Skeletal muscle satellite cell (primary cell): ENCODE data around the gene POPDC2.
"Not testable (repeated sequence)": the region's sequence is repeated elsewhere in the genome, so short reads cannot be mapped to it uniquely, and the experiment has no call there.

Experiments
- H3K27me3 ChIP-seq: 2 replicates; pipeline ENCODE4 v1.7.0; 2013; ENCODE audit warnings: low read length; ENCODE audit not compliant: control insufficient read depth, insufficient read depth
- H3K36me3 ChIP-seq: 2 replicates; pipeline ENCODE4 v1.7.0; 2013; ENCODE audit warnings: mild to moderate bottlenecking, control low read depth, low read length; ENCODE audit not compliant: insufficient read depth
- H3K4me1 ChIP-seq: 2 replicates; pipeline ENCODE4 v1.7.0; 2013; ENCODE audit warnings: low read length; ENCODE audit not compliant: control insufficient read depth, insufficient read depth
- H3K4me2 ChIP-seq: 2 replicates; pipeline ENCODE4 v1.7.0; 2013; ENCODE audit warnings: mild to moderate bottlenecking, low read length
- H3K4me3 ChIP-seq: 2 replicates; pipeline ENCODE4 v1.7.0; 2013; ENCODE audit warnings: low read length
- H3K9ac ChIP-seq: 2 replicates; pipeline ENCODE4 v1.7.0; 2013; ENCODE audit warnings: mild to moderate bottlenecking, low read depth, low read length, moderate library complexity
- H3K9me3 ChIP-seq: replicated peaks from 2 replicates; pipeline ENCODE4 v1.7.0; 2013; ENCODE audit warnings: mild to moderate bottlenecking, control low read depth, low read length

Gene POPDC2

DNA sequence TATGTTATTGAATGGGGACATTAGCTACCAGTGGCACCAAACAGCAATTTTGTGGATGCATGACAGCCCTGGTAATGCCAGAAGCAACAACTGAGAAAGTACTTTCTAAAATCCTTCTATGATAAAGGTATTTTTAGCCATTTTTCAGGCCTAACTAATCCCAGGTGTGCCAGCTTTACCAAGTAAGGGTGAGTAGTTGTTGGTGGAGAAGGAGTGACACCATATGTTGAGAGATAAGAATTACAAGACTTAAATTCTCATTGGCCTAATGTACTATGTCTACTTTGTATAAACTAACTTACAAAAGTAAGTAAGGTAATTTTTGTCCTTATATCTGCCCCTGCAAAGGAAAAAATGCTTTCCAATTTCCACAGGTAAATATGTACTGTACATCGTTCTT is 20.9 kb upstream of the POPDC2 start:
- no peaks in the 10 kb centered on the region for H3K36me3 ChIP-seq
- H3K4me2 ChIP-seq, result no peak overlapping the region
- no peaks in the 10 kb centered on the region for H3K9me3 ChIP-seq
- H3K4me3 ChIP-seq, result no peak overlapping the region
- H3K27me3 ChIP-seq, result no peaks in the 10 kb centered on the region
- H3K4me1 ChIP-seq, result peaks cover 3% of the 10 kb centered on the region
- no peak overlapping the region for H3K9ac ChIP-seq

DNA sequence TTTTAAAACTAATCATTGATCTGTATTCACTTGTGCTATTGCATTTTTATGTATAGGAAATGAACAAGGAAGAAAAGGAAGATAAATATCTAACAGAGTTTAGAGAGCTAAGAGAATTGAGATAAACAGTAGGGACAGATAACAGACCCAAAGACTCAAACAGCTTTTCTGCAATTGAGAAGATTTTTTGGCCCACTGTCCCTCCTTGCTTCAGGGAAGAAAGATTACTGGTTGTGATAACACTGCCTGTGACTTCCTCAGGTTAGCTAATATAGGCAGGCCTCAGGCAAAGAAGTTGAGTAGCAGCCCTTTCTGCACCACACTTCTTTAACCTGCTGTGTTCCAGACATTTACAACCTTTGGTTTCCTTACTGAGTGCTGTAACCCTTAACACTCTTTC is 19.5 kb upstream of the POPDC2 start:
- Histone ChIP-seq H3K36me3 (no peaks in the 10 kb centered on the region), H3K27me3 (no peaks in the 10 kb centered on the region), H3K4me3 (no peak overlapping the region), H3K4me1 (peaks cover 12% of the 10 kb centered on the region), H3K9me3 (no peaks in the 10 kb centered on the region), H3K9ac (no peak overlapping the region), H3K4me2 (no peak overlapping the region)

DNA sequence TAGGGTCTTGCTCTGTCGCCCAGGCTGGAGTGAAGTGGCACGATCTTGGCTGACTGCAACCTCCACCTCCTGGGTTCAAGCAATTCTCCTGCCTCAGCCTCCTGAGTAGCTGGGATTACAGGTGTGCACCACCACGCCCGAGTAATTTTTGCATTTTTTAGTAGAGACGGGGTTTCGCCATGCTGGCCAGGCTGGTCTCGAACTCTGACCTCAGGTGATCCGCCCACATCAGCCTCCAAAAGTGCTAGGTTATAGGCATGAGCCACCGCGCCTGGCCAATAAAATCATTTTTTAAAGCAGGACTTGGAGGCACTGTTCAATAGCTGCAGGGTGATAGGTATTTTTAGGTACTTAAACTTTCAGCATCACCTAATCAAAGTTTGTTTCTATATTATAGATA is 17.8 kb upstream of the POPDC2 start:
- H3K9me3 ChIP-seq, H3K9ac ChIP-seq, H3K4me2 ChIP-seq, H3K27me3 ChIP-seq, H3K4me3 ChIP-seq, H3K36me3 ChIP-seq: not testable (repeated sequence)
- peaks cover 12% of the 10 kb centered on the region for H3K4me1 ChIP-seq

DNA sequence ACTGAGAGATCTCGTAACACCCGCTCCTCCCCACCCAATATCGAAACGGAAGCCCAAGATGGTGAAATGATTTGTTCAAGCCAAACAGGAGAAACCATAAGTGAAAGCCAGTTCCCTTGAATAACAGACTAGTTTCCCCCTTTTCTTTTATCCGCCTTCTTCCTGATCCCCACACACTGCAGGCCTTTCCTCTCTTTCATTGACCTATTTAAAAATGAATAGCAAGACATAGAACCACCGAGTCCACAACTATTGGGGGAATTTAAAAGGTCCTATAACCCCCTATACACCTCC is 17.2 kb upstream of the POPDC2 start:
- peak overlapping the region; percentile 75 for H3K9ac ChIP-seq
- peaks cover 12% of the 10 kb centered on the region for H3K4me1 ChIP-seq
- H3K36me3 ChIP-seq, result peaks cover 12% of the 10 kb centered on the region
- no peaks in the 10 kb centered on the region for H3K9me3 ChIP-seq
- H3K27me3 ChIP-seq, result no peaks in the 10 kb centered on the region
- H3K4me2 ChIP-seq, result peak overlapping the region; percentile 95
- peak overlapping the region; percentile 72 for H3K4me3 ChIP-seq

DNA sequence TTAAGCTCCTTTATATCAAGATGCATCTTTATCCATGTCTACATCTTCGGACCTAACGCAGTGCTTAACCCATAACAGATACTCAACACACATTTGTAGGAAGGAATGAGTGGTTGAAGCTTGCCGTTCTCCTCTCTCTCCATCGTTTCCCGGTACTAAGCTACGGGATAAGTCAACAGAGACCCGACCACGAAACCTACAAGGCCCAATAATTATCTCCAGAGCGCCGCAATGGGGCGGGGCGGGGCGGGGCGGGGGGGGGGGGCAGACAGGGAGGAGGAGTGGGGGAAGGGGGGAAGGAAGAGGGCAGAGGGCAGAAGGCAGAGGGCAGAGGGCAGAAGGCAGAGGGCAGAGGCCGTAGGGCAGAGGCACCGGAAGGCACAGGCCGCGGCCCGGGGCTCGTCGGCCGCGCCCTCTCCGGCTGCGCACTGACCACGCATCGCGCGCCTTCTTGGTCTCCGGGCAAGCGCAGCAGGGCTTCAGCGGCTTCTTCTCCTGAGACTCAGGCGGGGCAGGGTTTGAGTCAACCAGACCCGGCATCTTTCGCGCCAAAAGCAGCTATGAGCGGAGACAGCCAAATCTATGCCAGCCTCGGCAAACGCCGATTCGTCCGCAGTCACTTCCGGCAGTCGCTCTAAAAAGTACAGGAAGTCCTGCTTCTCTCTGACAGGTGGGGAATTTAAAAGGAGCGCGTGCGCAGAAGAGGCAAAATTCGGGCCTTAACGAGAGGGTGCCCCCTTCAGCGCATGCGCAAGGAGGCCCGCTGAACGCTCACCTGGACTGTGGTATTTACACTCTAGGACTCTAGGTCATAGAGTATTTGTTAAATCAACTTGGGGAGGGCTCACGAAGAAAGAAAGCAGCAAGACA is 16.6 kb upstream of the POPDC2 start, which contains the start of gene COX17:
TSS of gene COX17 (minus strand) at position 636 of the 870 bp plus-strand sequence. CDS start at position 540, 96 bp downstream.
- Histone ChIP-seq H3K27me3 (no peaks in the 10 kb centered on the region), H3K9me3 (no peaks in the 10 kb centered on the region), H3K9ac (peak within 1 kb of the TSS; percentile 85), H3K36me3 (peaks cover 12% of the 10 kb centered on the region), H3K4me1 (peaks cover 12% of the 10 kb centered on the region), H3K4me2 (peak within 1 kb of the TSS; percentile 95), H3K4me3 (peak within 1 kb of the TSS; percentile 72)

DNA sequence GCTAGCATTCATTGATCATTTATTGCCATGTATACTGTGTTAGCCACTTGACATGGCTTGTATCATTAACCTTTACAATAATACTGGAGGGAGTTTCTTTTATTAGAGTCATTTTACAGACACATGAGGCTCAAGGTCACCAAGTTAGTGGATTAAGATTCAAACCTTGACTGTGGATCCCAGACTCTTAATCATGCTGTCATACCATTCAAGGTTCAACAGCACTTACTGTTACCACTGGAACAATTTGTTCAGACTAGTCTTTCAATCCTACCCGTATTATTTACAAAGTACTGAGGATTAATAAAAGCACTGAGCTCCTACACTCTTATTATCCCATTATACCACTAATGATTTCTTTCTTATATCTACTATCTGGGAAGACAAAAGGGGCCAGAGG is 15.6 kb upstream of the POPDC2 start:
- no peaks in the 10 kb centered on the region for H3K27me3 ChIP-seq
- peak overlapping the region; percentile 72 for H3K4me3 ChIP-seq
- H3K9ac ChIP-seq, result peak overlapping the region; percentile 85
- peaks cover 12% of the 10 kb centered on the region for H3K36me3 ChIP-seq
- no peaks in the 10 kb centered on the region for H3K9me3 ChIP-seq
- H3K4me2 ChIP-seq, result peak overlapping the region; percentile 95
- peaks cover 12% of the 10 kb centered on the region for H3K4me1 ChIP-seq

DNA sequence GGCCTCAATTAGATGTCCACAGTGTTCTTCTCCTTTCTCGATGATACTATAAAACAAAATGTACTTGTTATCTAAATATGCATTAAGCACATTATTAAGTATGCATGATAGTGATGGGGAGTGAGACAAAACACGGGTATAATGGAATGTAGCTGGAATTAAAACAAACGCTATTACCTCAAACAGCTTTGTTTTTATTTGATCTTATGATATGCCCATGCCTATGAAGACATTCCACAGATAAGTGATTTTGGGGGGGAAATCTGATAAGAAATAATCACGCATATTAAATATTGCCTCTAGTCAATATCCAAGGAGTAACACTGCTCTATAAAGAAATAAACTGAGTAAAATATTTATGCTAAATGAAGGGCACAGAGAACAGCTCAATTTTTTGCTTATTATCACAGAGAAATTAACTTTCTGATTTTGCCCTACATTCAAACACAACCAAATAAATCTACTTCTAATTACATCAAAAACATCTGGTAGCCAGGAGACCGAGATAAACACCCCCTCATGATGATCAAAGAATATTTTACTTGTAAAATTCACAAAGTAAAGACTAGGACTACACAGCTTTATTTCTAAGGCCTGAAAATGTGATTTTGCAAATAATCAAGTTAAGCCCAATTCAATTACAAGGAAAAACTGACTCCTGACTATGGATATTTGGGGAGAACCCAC is 14.9 kb upstream of the POPDC2 start:
- peak overlapping the region; percentile 72 for H3K4me3 ChIP-seq
- no peaks in the 10 kb centered on the region for H3K27me3 ChIP-seq
- H3K36me3 ChIP-seq, result peaks cover 12% of the 10 kb centered on the region
- peak overlapping the region; percentile 95 for H3K4me2 ChIP-seq
- H3K9ac ChIP-seq, result no peak overlapping the region
- H3K9me3 ChIP-seq, result no peaks in the 10 kb centered on the region
- peaks cover 12% of the 10 kb centered on the region for H3K4me1 ChIP-seq

DNA sequence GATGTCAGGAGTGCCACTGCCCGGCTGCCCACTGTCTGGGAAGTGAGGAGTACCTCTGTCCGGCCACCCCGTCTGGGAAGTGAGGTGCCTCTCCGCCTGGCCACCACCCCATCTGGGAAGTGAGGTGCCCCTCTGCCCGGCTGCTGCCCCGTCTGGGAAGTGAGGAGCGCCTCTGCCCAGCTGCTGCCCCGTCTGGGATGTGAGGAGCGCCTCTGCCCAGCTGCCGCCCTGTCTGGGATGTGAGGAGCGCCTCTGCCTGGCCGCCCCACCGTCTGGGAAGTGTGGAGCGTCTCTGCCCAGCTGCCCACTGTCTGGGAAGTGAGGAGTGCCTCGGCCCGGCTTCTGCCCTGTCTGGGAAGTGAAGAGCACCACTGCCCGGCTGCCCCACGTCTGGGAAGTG is 13.5 kb upstream of the POPDC2 start:
- Histone ChIP-seq H3K9ac (no peak overlapping the region), H3K4me1 (peaks cover 19% of the 10 kb centered on the region), H3K4me3 (no peak overlapping the region), H3K36me3 (peaks cover 20% of the 10 kb centered on the region), H3K4me2 (no peak overlapping the region), H3K27me3 (no peaks in the 10 kb centered on the region), H3K9me3 (no peaks in the 10 kb centered on the region)

DNA sequence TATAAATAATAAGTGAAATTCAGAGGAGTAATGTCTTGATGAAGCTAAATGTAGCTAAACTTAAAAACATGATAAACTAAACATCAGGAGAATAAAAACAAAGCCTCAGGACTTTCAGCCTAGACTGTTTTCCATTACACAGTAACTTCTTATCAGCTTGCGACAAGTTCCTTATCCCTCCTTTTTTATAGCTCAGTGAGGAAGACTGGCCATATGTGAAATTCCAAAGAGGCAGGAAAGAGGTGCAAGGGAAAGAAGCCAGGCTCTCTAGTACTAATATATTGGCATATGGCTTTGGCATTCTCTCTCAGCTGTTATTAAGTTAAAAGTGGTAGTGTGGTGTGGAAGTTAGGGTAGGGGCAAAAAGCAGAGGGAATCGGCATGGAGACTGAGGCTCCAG is 12.4 kb upstream of the POPDC2 start:
- no peaks in the 10 kb centered on the region for H3K27me3 ChIP-seq
- H3K4me1 ChIP-seq, result peaks cover 19% of the 10 kb centered on the region
- H3K36me3 ChIP-seq, result peaks cover 25% of the 10 kb centered on the region
- no peak overlapping the region for H3K9ac ChIP-seq
- H3K4me2 ChIP-seq, result no peak overlapping the region
- no peaks in the 10 kb centered on the region for H3K9me3 ChIP-seq
- no peak overlapping the region for H3K4me3 ChIP-seq

DNA sequence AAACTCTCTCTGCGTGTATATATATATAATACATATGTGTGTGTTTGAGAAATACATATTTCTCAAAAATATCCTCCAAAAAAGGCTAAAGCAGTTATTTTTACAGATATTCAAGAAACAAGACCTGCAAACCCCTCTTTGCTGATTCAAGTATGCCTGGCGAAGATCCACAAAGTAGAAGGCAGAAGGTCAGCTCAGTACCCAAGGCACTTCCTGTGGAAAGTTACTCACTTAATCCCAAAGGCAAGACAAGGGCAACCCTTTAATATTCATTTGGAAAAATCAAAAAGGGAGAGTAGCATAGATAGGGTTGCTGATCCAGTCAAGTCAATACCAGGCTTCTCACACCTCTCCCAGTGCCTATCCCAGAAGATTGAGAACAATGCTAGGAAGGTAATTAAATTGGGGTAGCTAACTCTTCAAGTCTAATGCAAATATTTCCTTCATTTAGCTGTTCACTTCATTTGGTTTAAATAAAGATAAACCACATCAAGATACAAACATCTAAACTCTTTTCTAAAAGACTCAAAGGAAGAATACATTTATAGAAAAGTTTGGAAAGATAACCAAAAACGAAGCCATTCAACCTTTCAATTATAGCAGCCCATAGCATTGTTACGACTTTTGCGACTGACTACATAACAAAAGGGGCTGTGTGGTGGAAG is 9.6 kb upstream of the POPDC2 start:
- Histone ChIP-seq H3K4me1 (peaks cover 13% of the 10 kb centered on the region), H3K27me3 (no peaks in the 10 kb centered on the region), H3K4me2 (no peak overlapping the region), H3K9me3 (no peaks in the 10 kb centered on the region), H3K36me3 (peaks cover 25% of the 10 kb centered on the region), H3K4me3 (no peak overlapping the region), H3K9ac (no peak overlapping the region)

DNA sequence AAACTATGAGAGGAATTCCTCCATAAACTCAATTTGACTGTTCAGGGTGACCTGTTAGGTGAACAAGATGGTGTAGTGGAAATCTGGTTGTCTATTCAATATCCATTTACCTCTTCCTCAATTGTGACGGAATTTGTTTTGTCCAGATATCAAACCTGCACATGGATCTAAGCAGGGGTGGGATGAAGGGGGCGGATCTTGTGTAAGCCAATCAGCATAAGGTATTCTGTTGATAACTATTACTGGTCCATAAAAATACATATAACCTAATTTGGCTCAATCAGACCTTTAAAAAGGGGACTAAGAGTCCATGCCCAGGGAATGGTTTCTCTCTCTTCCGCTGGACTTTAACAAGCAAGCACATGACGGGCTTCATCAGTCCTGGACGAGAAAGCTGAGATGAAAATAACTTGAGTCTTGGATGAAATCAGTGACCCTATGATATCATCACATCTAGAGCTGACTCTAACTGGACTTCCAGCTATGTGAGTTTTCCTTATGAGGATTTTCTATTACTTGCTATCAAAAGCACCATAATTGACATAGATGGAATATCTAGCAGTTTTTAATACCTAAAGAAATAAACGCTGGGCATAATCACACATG is 5.7 kb upstream of the POPDC2 start:
- H3K4me2 ChIP-seq, result no peak overlapping the region
- no peak overlapping the region for H3K9ac ChIP-seq
- H3K9me3 ChIP-seq, result no peaks in the 10 kb centered on the region
- peaks cover 12% of the 10 kb centered on the region for H3K36me3 ChIP-seq
- no peaks in the 10 kb centered on the region for H3K27me3 ChIP-seq
- peaks cover 42% of the 10 kb centered on the region for H3K4me1 ChIP-seq
- no peak overlapping the region for H3K4me3 ChIP-seq
